Hippocampal formation (tissue), 2 donors: ENCODE measurements around the gene KLHL2.

Source experiments
- DNase-seq, 2 donors: peaks; one replicate each; lab custom pipeline; 2025; lab: John Stamatoyannopoulos, UW

Gene KLHL2

GRCh38 chr4:165288639-165289422 lies 81.5 kb downstream of the KLHL2 start:
- DNase-seq, result no peak

GRCh38 chr4:165289423-165289785 lies 82.0 kb downstream of the KLHL2 start:
- no peak for DNase-seq

GRCh38 chr4:165293061-165293460 lies 85.7 kb downstream of the KLHL2 start:
- no peak for DNase-seq

GRCh38 chr4:165293927-165294649 lies 86.7 kb downstream of the KLHL2 start:
- no peak for DNase-seq

- DNase-seq, result peak in 1 of 2 donors; percentile 2
These were observed 87.5 kb downstream of the KLHL2 start for GRCh38 chr4:165294907-165295306.

- DNase-seq, result no peak
These were observed 90.3 kb downstream of the KLHL2 start for GRCh38 chr4:165297626-165298025.

GRCh38 chr4:165299399-165300060 lies 92.2 kb downstream of the KLHL2 start:
- no peak for DNase-seq

- no peak for DNase-seq
These were observed 94.5 kb downstream of the KLHL2 start for GRCh38 chr4:165301833-165302232.

GRCh38 chr4:165302658-165303057 lies 95.3 kb downstream of the KLHL2 start:
- DNase-seq, result no peak

GRCh38 chr4:165308166-165308565 lies 100.8 kb downstream of the KLHL2 start:
- no peak for DNase-seq

GRCh38 chr4:165308606-165309005 lies 101.2 kb downstream of the KLHL2 start:
- DNase-seq, result no peak

- no peak for DNase-seq
These were observed 102.1 kb downstream of the KLHL2 start for GRCh38 chr4:165309456-165309855.

GRCh38 chr4:165312506-165312905 lies 105.1 kb downstream of the KLHL2 start:
- no peak for DNase-seq

- DNase-seq, result no peak
These were observed 111.7 kb downstream of the KLHL2 start for GRCh38 chr4:165319030-165319429.

- no peak for DNase-seq
These were observed 112.1 kb downstream of the KLHL2 start for GRCh38 chr4:165319509-165319908.

GRCh38 chr4:165324236-165324917 lies 117.0 kb downstream of the KLHL2 start:
- DNase-seq, result no peak

GRCh38 chr4:165324918-165325304 lies 117.5 kb downstream of the KLHL2 start:
- DNase-seq, result no peak

GRCh38 chr4:165325732-165326512 lies 118.6 kb downstream of the KLHL2 start:
- no peak for DNase-seq

- DNase-seq, result no peak
These were observed 119.5 kb downstream of the KLHL2 start for GRCh38 chr4:165326831-165327210.

- DNase-seq, result peak; percentile 98 to 99
These were observed 120.1 kb downstream of the KLHL2 start, which contains the start of gene MSMO1 for GRCh38 chr4:165327211-165328100. Gene MSMO1, plus strand, starts transcription at chr4:165327669. Its CDS starts 5,702 bp downstream, at chr4:165333371.

- no peak for DNase-seq
These were observed 120.7 kb downstream of the KLHL2 start for GRCh38 chr4:165328101-165328425.
